GM18517 (cell line): ENCODE data around the gene SAMD8.

ENCODE experiments used
- ATAC-seq: cut with Tn5 transposase; IDR thresholded peaks from one replicate; pipeline ENCODE4 v1.9.1; 2021; ENCODE audit warnings: mild to moderate bottlenecking, moderate library complexity; ENCODE audit not compliant: unreplicated experiment

Gene SAMD8

DNA sequence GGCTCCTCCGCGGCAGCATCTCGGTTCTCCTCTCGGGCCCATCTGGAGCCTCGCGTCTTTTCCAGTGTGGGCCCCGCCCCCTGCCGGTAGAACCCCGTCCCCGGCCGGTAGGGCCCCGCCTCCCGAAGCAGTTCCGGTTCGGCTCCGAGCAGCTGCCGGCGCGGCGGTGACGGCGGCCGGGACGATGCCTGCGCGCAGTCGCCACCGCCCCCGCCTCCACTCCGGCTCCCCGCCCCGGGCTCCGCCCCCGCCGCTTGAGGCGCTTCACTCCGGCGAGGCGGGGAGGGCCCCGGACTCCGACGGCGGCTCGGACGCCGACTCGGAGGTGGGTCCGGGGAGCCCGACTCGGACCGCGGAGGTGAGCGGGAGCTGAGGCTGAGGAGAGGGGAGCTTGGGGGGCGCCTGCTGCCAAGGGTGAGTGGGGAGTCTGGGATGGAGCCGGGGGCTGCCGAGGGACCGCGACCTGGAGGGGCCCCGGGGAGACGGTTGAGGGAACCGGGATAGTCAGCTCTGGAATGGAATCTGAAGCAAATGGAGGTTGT is at the start of gene SAMD8:
Gene SAMD8, plus strand, starts transcription at position 292 of the 542 bp plus-strand sequence. CDS start 38,873 bp downstream, outside the sequence.
- peak; percentile 60 for ATAC-seq

GRCh38 chr10:75061709-75062505 is 49.5 kb upstream of the SAMD8 start:
- ATAC-seq: no peak

DNA sequence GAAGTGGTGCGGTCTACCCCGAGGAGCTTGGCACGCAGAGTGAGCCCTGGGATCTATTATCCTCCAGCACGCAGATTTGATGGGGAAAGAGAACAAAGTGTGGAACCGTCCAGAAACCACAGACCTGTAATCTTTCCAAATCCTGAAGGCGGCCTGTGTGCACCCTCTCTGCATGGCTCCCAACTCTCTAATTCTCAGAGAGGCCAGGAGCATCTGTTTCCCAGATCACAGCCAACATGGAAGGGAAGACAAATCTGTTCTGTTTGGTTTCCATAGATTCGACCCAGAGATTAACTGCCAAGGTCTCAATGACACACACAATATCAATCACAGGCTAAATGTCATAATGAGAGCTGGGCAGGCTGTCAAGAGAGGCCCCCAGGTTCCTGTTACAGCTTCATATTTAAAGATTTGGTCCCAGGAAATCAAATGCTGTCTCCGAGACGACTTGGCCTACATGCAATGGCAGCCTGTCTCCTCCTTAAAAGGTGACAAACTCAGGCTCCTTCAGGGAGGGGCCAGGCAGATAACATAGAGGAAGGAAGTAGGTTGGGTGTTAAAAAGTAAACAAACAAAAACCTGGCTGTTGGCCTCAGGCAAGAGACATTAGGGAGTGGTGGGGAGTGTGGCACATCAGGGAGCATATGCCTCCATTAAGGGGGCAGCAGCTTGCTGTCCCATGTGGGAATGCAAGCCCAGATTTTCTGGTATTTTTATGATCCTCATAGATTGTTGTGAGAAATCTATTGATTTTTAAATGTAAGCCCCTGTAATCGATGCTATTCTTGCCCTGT is 48.8 kb upstream of the SAMD8 start:
- no peak for ATAC-seq

GRCh38 chr10:75063461-75064230 is 47.8 kb upstream of the SAMD8 start:
- no peak for ATAC-seq

GRCh38 chr10:75065076-75065475 is 46.4 kb upstream of the SAMD8 start:
- no peak for ATAC-seq

- no peak for ATAC-seq
These were observed 45.2 kb upstream of the SAMD8 start for GRCh38 chr10:75066271-75066670.

- ATAC-seq: no peak
These were observed 44.2 kb upstream of the SAMD8 start for GRCh38 chr10:75067272-75067671.

- no peak for ATAC-seq
These were observed 42.9 kb upstream of the SAMD8 start for GRCh38 chr10:75068523-75068922.

DNA sequence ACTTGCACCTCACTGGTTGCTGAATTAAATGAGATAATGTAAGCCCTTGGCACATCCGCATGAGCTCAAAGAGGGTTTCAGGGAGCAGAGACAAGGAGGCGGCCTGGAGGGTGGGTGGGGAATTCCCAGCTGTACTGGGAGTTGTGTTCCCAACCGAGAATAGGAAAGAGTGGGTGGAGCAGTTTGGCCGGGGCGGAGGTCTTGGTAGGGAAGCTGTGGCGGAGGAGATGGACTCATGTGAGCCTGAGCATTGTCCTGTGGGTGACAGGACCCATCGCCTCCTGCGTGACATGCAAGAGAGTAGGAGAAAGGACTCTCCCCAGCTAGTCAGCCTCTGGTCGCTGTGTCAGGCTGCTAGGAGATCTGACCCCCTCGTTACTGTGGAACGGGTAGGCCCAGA is 41.0 kb upstream of the SAMD8 start:
- no peak for ATAC-seq

- no peak for ATAC-seq
These were observed 40.5 kb upstream of the SAMD8 start for GRCh38 chr10:75070961-75071428.

- ATAC-seq: no peak
These were observed 39.7 kb upstream of the SAMD8 start for GRCh38 chr10:75071756-75072155.

DNA sequence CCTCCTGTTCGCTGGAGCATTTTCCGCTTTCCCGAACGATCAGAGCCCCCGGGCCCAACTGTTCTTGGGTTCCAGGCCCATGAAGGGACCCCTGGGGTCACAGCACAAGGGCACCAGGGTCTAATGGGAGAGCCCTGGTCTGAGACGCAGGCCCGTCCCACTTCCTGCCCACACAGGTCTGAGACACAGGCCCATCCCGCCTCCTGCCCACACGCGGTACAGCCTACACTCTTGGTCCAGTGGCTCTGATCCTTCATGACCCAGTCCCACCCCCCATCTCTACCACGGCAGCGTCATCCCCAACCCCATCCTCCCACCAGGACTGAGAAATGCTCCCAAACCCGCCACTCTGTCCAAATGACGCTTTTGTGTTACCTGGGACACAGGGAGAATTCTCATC is 38.7 kb upstream of the SAMD8 start:
- ATAC-seq: no peak

- no peak for ATAC-seq
These were observed 38.0 kb upstream of the SAMD8 start for GRCh38 chr10:75073442-75073841.

- ATAC-seq: no peak
These were observed 36.6 kb upstream of the SAMD8 start for GRCh38 chr10:75074711-75075445.

DNA sequence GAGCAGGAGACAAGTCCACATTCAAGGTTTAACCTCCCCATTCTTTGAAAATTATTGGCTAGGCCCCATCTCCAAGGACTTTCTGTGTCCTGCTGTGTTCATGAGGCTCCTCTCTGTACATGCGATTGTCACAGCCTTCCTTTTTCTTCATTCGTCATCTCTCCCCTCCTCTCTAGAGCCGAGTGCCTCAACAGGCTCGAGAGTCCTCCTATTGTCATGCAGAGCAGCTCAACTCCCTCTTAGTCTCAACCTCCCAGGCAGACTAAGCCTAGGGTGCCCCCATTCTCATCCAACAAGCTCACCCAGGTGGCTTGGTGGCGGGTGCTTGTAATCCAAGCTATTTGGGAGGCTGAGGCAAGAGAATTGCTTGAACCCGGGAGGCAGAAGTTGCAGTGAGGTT is 35.1 kb upstream of the SAMD8 start:
- ATAC-seq: no peak

- ATAC-seq: no peak
These were observed 31.9 kb upstream of the SAMD8 start for GRCh38 chr10:75079436-75080083.

GRCh38 chr10:75080554-75080953 is 30.9 kb upstream of the SAMD8 start:
- ATAC-seq: no peak

DNA sequence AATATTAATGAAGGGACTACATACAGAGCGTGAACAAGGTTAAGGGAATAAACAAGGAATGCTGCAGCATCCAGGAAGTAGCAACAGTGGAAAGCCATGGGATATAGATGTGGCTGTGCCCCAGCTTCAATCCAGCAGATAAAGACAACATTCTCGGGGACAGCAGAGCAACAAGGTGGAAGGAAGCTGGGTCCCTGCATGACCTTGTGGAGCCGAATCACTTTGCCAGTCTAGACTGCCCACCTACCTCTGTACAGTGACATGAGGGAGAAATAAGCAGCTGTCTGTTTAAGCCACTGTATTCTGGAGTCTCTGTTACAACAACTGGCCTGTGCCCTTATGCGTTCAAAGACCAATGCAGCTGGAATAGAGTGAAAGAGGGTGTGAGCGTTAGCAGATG is 30.1 kb upstream of the SAMD8 start:
- no peak for ATAC-seq

GRCh38 chr10:75083972-75084833 is 27.3 kb upstream of the SAMD8 start:
- no peak for ATAC-seq
